Measurements from ENCODE around the gene CPEB4. TPM values are rescaled to one million over a fixed set of nuclear protein-coding genes. Genes with fewer than 3 reads are reported as not detected.

Gene CPEB4
- total RNA-seq, 2 experiments from 2014 or later = 18.3 to 19.2 TPM

- no peaks in the 10 kb centered on the region for H3K36me3 ChIP-seq (ENCODE audit: insufficient read depth, low read length)
- H3K9me3 ChIP-seq (ENCODE audit: control insufficient read depth in 1 of 2, insufficient read depth in 1 of 2, low read length in 2 of 2) = no peaks in the 10 kb centered on the region
- no peaks in the 10 kb centered on the region for H3K27me3 ChIP-seq (ENCODE audit: control insufficient read depth in 1 of 2, insufficient read depth in 2 of 2, low read length in 2 of 2)
- no peaks in the 10 kb centered on the region for H3K9me3 Mint-ChIP-seq
- peaks cover 49% of the 10 kb centered on the region for H3K4me1 Mint-ChIP-seq (ENCODE audit: low read depth)
- peaks cover 7% of the 10 kb centered on the region for H3K36me3 Mint-ChIP-seq (ENCODE audit: low read depth)
- no peak overlapping the region for H3K4me3 ChIP-seq (ENCODE audit: low read length)
- no peak overlapping the region for H3K27ac ChIP-seq (ENCODE audit: low read depth in 1 of 2, low read length in 2 of 2)
- H3K4me1 ChIP-seq (ENCODE audit: insufficient read depth, low read length) = peaks cover 29% of the 10 kb centered on the region
- CTCF ChIA-PET = no interaction called here
- no peak for TF ChIP-seq CTCF (IDR thresholded peaks at IDR 0.05)
- intact Hi-C loops (cut with DNase I, micrococcal nuclease) = loop anchor here in 1 of 2 experiments (10.0 kb wide), 2 partner anchors 829 to 899 kb away; partner anchors contain the start of genes ATP6V0E1 and CREBRF
- no peak for ATAC-seq (ENCODE audit: poor library complexity)
- POLR2A ChIA-PET = interaction anchor here (0.8 to 2.4 kb wide), 3 partner anchors 12 to 267 kb away, joined by 3 to 21 read pairs (median 8); partner anchors contain the start of gene BOD1
- H3K27ac Mint-ChIP-seq = no peak overlapping the region
- no peak overlapping the region for H3K4me3 Mint-ChIP-seq
- no peaks in the 10 kb centered on the region for H3K27me3 Mint-ChIP-seq
- no peak for DNase-seq
Observed at GRCh38 chr5:173883347-173883924, 4.7 kb upstream of the CPEB4 start.

GRCh38 chr5:173884402-173885053 lies 3.6 kb upstream of the CPEB4 start:
- peak in 12 of 14 experiments; percentile 12 to 89 (median 38) for DNase-seq

More at GRCh38 chr5:173884402-173885053, 3.6 kb upstream of the CPEB4 start:
- Mint-ChIP-seq H3K4me3 (peak overlapping the region; percentile 56), H3K27me3 (no peaks in the 10 kb centered on the region), H3K4me1 (ENCODE audit: low read depth) (peaks cover 57% of the 10 kb centered on the region), H3K27ac (peak overlapping the region; percentile 52), H3K9me3 (no peaks in the 10 kb centered on the region), H3K36me3 (ENCODE audit: low read depth) (peaks cover 7% of the 10 kb centered on the region)
- Histone ChIP-seq H3K4me1 (ENCODE audit: insufficient read depth, low read length) (peaks cover 36% of the 10 kb centered on the region), H3K27me3 (ENCODE audit: control insufficient read depth in 1 of 2, insufficient read depth in 2 of 2, low read length in 2 of 2) (no peaks in the 10 kb centered on the region), H3K27ac (ENCODE audit: low read depth in 1 of 2, low read length in 2 of 2) (no peak overlapping the region), H3K36me3 (ENCODE audit: insufficient read depth, low read length) (no peaks in the 10 kb centered on the region), H3K4me3 (ENCODE audit: low read length) (no peak overlapping the region), H3K9me3 (ENCODE audit: control insufficient read depth in 1 of 2, insufficient read depth in 1 of 2, low read length in 2 of 2) (no peaks in the 10 kb centered on the region)
- intact Hi-C loops (cut with DNase I, micrococcal nuclease) = loop anchor here in 1 of 2 experiments (5.0 to 10.0 kb wide), 3 partner anchors 88 to 900 kb away; partner anchors contain the start of genes ATP6V0E1 and CREBRF
- ChIA-PET CTCF (interaction anchor here (0.6 to 2.6 kb wide), 5 partner anchors 8 to 269 kb away, joined by 3 to 10 read pairs (median 4); partner anchors contain the start of gene BOD1), POLR2A (interaction anchor here (0.8 to 2.4 kb wide), 4 partner anchors 10 to 269 kb away, joined by 3 to 21 read pairs (median 7); partner anchors contain the start of gene BOD1)
- no peak for ATAC-seq (ENCODE audit: poor library complexity)
- TF ChIP-seq CTCF (IDR thresholded peaks at IDR 0.05) = no peak
